NT2/D1 (cell line): ENCODE data around the gene STX8.

Experiments used
- SUZ12 ChIP-seq: IDR thresholded peaks from 2 replicates; pipeline ENCODE4 v1.6.1; 2011; ENCODE audit not compliant: insufficient read length, insufficient read depth; ENCODE audit errors: extremely low read depth
- YY1 ChIP-seq: IDR thresholded peaks from 2 replicates; pipeline ENCODE4 v1.6.1; 2011; ENCODE audit not compliant: insufficient read length, insufficient read depth
- ZNF274 ChIP-seq: IDR thresholded peaks from 2 replicates; pipeline ENCODE4 v1.6.1; 2011; ENCODE audit warnings: mild to moderate bottlenecking, low read depth, low read length

- TF ChIP-seq ZNF274 (no peak), SUZ12 (no peak), YY1 (no peak)
Measured at GRCh38 chr17:9292561-9292941, 283.1 kb downstream of the STX8 start.
